NCI-H1417 (cell line): ENCODE data around the gene LGI4.

Source experiments
- DNase-seq, 3 experiments: peaks; one replicate each; lab custom pipeline; 2025; lab: John Stamatoyannopoulos, UW

LGI4 gene

GRCh38 chr19:35085947-35086346 is 48.9 kb downstream of the LGI4 start:
- DNase-seq, result no peak

GRCh38 chr19:35084509-35084762 is 50.4 kb downstream of the LGI4 start:
- DNase-seq, result no peak

- DNase-seq, result no peak
These were observed 51.0 kb downstream of the LGI4 start for GRCh38 chr19:35083691-35084508.

- no peak for DNase-seq
These were observed 53.7 kb downstream of the LGI4 start for GRCh38 chr19:35081201-35081600.

- DNase-seq, result no peak
These were observed 54.2 kb downstream of the LGI4 start for GRCh38 chr19:35080613-35081170.

GRCh38 chr19:35079826-35080225 is 55.0 kb downstream of the LGI4 start:
- no peak for DNase-seq

- no peak for DNase-seq
These were observed 57.2 kb downstream of the LGI4 start for GRCh38 chr19:35077411-35078223.

GRCh38 chr19:35076657-35077056 is 58.2 kb downstream of the LGI4 start:
- no peak for DNase-seq

- DNase-seq, result no peak
These were observed 58.9 kb downstream of the LGI4 start for GRCh38 chr19:35076026-35076370.

- no peak for DNase-seq
These were observed 59.4 kb downstream of the LGI4 start for GRCh38 chr19:35075202-35076025.
